GM18498 (cell line): ENCODE measurements around the gene FANK1.
A peak's percentile ranks its signal among the peaks of the same experiment; 100 is the strongest.
"Not testable (repeated sequence)": the region's sequence is repeated elsewhere in the genome, so short reads cannot be mapped to it uniquely, and the experiment has no call there.

Experiments used
- ATAC-seq: cut with Tn5 transposase; IDR thresholded peaks from one replicate; pipeline ENCODE4 v1.9.1; 2021; ENCODE audit warnings: mild to moderate bottlenecking, moderate library complexity; ENCODE audit not compliant: unreplicated experiment

FANK1 gene

DNA sequence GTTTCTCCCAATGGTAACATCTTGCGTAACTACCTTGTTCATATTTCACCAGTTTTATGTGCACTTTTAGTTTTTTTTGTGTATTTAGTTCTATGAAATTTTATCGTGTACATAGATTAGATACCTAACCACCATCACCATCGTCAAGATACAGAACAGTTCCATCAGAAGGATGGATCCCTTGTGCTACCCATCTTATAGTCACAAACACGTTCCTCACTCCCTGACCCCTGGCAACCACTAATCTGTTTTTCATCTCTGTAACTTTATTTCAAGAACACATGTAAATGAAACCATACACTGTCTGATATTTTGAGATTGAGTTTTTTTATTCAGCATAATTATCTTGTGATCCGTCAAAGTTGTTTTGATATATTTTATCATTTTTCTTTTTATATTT, 29.9 kb downstream of the FANK1 start:
- no peak for ATAC-seq

DNA sequence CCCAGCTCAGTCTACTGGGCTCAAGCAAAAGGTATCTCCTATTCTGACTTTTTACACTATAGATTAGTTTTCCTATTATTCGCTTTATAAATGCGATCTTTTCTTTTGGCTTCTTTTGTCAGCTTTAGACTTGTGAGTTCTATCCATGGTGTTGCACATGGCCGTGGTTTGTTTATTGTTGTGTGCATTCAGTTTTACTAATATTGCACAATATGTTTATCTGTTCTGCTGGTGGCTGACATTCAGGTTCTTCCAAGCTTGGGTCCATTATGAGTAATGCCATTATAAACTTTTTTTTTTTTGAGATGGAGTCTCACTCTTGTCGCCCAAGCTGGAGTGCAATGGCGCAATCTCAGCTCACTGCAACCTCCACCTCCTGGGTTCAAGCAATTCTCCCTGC, 30.9 kb downstream of the FANK1 start:
- not testable (repeated sequence) for ATAC-seq

- ATAC-seq, result no peak
Measured at GRCh38 chr10:125928928-125929585, 32.7 kb downstream of the FANK1 start.

- no peak for ATAC-seq
Measured at GRCh38 chr10:125929618-125930017, 33.3 kb downstream of the FANK1 start.

GRCh38 chr10:125933693-125934092, 37.3 kb downstream of the FANK1 start:
- no peak for ATAC-seq

GRCh38 chr10:125936331-125936730, 40.0 kb downstream of the FANK1 start:
- no peak for ATAC-seq

DNA sequence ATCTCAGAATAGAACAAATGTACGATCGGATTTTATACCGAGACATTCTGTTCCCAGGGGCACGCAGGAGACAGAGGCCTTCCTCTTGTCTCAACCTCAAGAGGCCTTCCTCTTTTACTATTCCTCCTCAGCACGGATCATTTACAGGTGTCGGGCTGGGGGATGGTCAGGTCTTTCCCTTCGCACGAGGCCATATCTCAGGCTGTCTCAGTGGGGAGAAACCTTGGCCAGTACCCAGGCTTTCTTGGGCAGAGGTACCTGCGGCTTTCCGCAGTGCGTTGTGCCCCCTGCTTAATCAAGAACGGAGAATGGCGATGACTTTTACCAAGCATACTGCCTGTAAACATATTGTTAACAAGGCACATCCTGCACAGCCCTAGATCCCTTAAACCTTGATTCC, 44.2 kb downstream of the FANK1 start:
- ATAC-seq, result no peak

GRCh38 chr10:125951290-125951689, 54.9 kb downstream of the FANK1 start:
- ATAC-seq, result no peak

GRCh38 chr10:125953778-125954385, 57.5 kb downstream of the FANK1 start:
- ATAC-seq, result no peak

DNA sequence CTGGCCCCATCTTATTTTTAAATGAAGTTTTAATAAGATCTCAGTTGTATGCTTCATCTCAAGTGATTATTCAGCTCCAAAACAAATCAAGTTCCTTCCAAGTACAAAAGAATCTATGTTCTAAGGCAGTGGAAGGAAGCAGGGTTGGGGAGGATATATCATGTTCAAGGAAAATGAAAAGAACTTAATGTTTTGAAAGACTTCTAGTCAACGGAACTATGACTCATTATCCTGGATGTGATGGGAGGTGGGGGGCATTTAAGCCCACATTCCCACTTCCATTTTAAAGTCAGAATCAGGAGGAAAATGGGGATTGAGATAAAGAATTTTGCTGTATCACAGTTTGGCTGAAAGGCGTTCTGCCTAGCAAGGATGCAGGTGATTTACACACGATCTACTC, 59.4 kb downstream of the FANK1 start:
- ATAC-seq, result no peak

DNA sequence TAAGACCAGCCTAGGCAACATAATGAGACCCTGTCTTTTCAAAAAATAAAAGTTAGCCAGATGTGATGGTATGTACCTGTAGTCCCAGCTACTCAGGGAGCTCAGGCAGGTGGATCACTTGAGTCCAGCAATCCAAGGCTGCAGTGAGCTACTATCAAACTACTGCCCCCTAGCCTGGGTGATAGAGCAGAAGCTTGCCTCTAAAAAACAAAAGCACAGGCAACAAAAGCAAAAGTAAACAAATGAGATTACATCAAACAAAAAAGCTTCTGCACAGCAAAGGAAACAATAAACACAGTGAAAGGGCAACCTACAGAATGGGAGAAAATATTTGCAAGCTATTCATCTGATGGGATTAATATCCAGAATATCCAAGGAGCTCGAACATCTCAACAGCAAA, 65.4 kb downstream of the FANK1 start:
- ATAC-seq, result no peak

DNA sequence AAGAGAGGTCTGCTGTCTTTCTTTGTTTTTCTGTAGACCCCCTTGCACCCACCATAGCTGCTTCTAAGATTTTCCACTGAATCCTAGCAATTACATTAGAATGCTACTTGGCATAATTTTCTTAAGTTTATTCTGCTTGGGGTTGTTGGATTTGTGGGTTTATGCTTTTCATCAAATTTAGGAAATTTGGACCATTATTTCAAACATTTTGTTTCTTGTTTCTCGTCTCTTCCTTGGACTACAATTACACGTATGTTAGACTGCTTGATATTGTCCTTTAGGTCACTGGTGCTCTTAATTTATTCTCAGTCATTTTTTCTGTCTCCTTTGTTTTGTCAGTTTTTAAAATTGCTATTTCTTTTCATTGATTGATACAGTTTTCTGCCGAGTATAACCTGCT, 65.8 kb downstream of the FANK1 start:
- ATAC-seq, result no peak

GRCh38 chr10:125964558-125964957, 68.2 kb downstream of the FANK1 start:
- no peak for ATAC-seq

DNA sequence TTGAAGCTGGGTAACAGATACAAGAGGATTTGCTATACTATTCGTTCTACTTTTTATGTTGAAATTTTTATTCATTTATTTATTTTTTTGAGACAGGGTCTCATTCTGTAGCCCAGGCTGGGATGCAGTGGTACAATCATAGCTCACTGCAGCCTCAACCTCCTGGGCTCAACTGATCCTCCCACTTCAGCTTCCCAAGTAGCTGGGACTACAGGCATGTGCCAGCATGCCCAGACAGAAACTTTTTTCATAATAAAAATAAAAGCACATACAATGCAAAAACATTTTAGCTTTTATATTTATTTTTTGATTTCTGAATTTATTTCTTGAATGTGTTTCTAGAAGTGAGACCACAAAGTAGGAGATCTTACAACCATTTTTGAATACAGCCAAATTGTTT, 71.2 kb downstream of the FANK1 start:
- no peak for ATAC-seq

DNA sequence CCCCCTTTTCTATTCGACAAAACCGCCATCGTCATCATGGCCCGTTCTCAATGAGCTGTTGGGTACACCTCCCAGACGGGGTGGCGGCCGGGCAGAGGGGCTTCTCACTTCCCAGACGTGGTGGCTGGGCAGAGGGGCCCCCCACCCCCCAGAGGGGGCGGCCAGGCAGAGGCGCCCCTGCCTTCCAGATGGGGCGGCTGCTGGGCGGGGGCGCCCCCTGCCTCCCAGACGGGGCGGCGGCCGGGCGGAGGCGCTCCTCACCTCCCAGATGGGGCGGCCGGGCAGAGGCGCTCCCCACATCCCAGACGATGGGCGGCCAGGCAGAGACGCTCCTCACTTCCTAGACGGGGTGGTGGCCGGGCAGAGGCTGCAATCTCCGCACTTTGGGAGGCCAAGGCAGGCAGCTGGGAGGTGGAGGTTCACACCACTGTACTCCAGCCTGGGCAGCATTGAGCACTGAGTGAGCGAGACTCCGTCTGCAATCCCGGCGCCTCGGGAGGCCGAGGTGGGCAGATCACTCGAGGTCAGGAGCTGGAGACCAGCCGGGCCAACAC, 73.8 kb downstream of the FANK1 start:
- not testable (repeated sequence) for ATAC-seq

DNA sequence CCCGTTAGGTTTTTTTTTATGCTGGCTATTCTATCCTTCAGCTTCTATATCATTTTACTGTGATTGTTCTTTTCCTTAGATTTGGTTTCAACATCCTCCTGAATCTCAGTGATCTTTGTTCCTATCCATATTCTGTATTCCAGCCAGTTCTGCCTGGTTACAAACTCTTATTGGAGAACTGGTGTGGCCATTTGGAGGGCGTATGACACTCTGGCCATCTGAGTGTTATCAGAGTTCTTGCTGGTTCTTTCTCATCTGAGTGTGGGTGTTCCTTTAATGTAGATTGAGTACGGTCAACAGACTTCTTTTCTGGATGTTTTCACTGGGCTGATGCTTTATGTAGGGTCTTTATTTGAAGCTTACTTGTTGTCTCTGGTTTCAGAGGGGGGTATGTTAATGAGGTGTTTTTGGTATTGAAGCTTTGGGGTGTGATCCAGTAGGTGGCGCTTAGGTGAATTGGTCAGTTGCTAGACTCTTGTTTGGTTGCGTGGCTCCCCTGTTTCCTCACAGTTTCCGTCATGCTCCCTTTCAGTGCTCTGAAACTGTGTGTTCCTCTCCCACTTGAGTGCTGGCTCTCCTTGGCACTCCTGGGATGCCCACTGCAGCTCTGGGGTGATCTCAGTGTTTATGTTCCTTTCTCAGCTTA, 80.7 kb downstream of the FANK1 start:
- no peak for ATAC-seq

GRCh38 chr10:125979976-125980375, 83.6 kb downstream of the FANK1 start:
- ATAC-seq, result no peak

DNA sequence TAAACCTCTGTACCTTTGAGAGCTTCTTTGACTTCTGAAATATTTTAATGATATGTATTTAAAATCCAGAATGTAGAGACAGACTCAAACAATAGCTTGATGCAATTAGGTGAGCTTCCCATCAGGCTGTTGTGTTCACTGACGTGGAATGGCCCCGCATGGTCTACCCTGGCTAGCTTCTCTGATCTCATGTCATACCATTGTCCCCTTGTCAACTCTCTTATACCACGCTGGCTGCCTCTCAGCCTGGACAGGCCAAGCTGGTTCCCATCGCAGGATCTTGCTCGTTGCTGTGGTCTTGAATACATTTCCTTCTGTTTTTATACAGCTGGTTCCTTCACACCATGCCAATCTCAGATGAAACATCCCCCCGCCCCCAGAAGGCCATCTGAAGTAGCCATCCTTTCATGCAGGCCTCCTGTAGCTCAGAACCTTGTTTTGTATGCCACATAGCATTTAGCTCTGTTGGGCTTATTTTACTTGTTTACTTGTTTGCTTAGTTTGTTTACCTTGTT, 84.2 kb downstream of the FANK1 start:
- no peak for ATAC-seq

- peak; percentile 77 for ATAC-seq
Measured at GRCh38 chr10:125982260-125982948, 86.0 kb downstream of the FANK1 start.

- ATAC-seq, result no peak
Measured at GRCh38 chr10:125983161-125983560, 86.8 kb downstream of the FANK1 start.

GRCh38 chr10:125983656-125984055, 87.3 kb downstream of the FANK1 start:
- ATAC-seq, result no peak
